Measurements from ENCODE around the gene CNOT10.
"Not testable (repeated sequence)": the region's sequence is repeated elsewhere in the genome, so short reads cannot be mapped to it uniquely, and the experiment has no call there.

CNOT10 gene

GRCh38 chr3:32644380-32644779 is 40.6 kb upstream of the CNOT10 start:
- H3K36me3 ChIP-seq = no peaks in the 10 kb centered on the region
- H3K27me3 ChIP-seq = no peaks in the 10 kb centered on the region
- no peak overlapping the region for H3K27ac ChIP-seq
- no peak for TF ChIP-seq CTCF (IDR thresholded peaks at IDR 0.05)
- H3K4me1 ChIP-seq = no peaks in the 10 kb centered on the region
- intact Hi-C loops (cut with DNase I; ENCODE audit: low total_unique reads) = no loop called here
- H3K9me3 ChIP-seq = no peaks in the 10 kb centered on the region
- H3K4me3 ChIP-seq = no peak overlapping the region
- DNase-seq = no peak

GRCh38 chr3:32646761-32647160 is 38.2 kb upstream of the CNOT10 start:
- Histone ChIP-seq H3K27ac (no peak overlapping the region), H3K4me1 (no peaks in the 10 kb centered on the region), H3K36me3 (no peaks in the 10 kb centered on the region), H3K9me3 (no peaks in the 10 kb centered on the region), H3K27me3 (no peaks in the 10 kb centered on the region), H3K4me3 (no peak overlapping the region)
- intact Hi-C loops (cut with DNase I; ENCODE audit: low total_unique reads) = no loop called here
- TF ChIP-seq CTCF (IDR thresholded peaks at IDR 0.05) = no peak
- no peak for DNase-seq

GRCh38 chr3:32652337-32653100 is 32.5 kb upstream of the CNOT10 start:
- H3K27me3 ChIP-seq; intact Hi-C loops (cut with DNase I; ENCODE audit: low total_unique reads); H3K4me3 ChIP-seq; H3K36me3 ChIP-seq; H3K4me1 ChIP-seq; H3K9me3 ChIP-seq; DNase-seq; H3K27ac ChIP-seq: not testable (repeated sequence)

GRCh38 chr3:32655167-32655566 is 29.8 kb upstream of the CNOT10 start:
- Histone ChIP-seq H3K4me1 (no peaks in the 10 kb centered on the region), H3K9me3 (no peaks in the 10 kb centered on the region), H3K36me3 (no peaks in the 10 kb centered on the region), H3K4me3 (no peak overlapping the region), H3K27ac (no peak overlapping the region), H3K27me3 (peaks cover 0 to 9% of the 10 kb centered on the region in 2 donors)
- no peak for TF ChIP-seq CTCF (IDR thresholded peaks at IDR 0.05)
- no peak for DNase-seq
- intact Hi-C loops (cut with DNase I; ENCODE audit: low total_unique reads) = loop anchor here (5.0 kb wide), 1 partner anchor 133 kb away; no protein-coding TSS in a partner anchor

- Histone ChIP-seq H3K4me1 (no peaks in the 10 kb centered on the region), H3K4me3 (no peak overlapping the region), H3K36me3 (no peaks in the 10 kb centered on the region), H3K27ac (no peak overlapping the region), H3K27me3 (peaks cover 0 to 9% of the 10 kb centered on the region in 2 donors), H3K9me3 (no peaks in the 10 kb centered on the region)
- intact Hi-C loops (cut with DNase I; ENCODE audit: low total_unique reads) = loop anchor here (10.0 kb wide), 1 partner anchor 296 kb away; no protein-coding TSS in a partner anchor
- no peak for TF ChIP-seq CTCF (IDR thresholded peaks at IDR 0.05)
- no peak for DNase-seq
Observed at GRCh38 chr3:32660634-32661033, 24.4 kb upstream of the CNOT10 start.

GRCh38 chr3:32662647-32663046 is 22.3 kb upstream of the CNOT10 start:
- no peak for DNase-seq
- Histone ChIP-seq H3K27ac (no peak overlapping the region), H3K36me3 (no peaks in the 10 kb centered on the region), H3K4me1 (no peaks in the 10 kb centered on the region), H3K4me3 (no peak overlapping the region), H3K9me3 (no peaks in the 10 kb centered on the region), H3K27me3 (peaks cover 0 to 9% of the 10 kb centered on the region in 2 donors)
- intact Hi-C loops (cut with DNase I; ENCODE audit: low total_unique reads) = loop anchor here (10.0 kb wide), 1 partner anchor 298 kb away; no protein-coding TSS in a partner anchor
- TF ChIP-seq CTCF (IDR thresholded peaks at IDR 0.05) = no peak
